GM12874 (cell line): ENCODE measurements around the gene MAGI2.

ENCODE experiments used
- CTCF ChIP-seq: IDR thresholded peaks from 2 replicates; pipeline ENCODE4 v1.5.1; 2011; ENCODE audit warnings: low read depth, mild to moderate bottlenecking, control low read depth, low read length, moderate library complexity; ENCODE audit not compliant: insufficient read depth

Gene MAGI2

GRCh38 chr7:78383096-78383880, 1070.2 kb downstream of the MAGI2 start:
- TF ChIP-seq CTCF: no peak

GRCh38 chr7:78379148-78379547, 1074.3 kb downstream of the MAGI2 start:
- TF ChIP-seq CTCF: no peak

DNA sequence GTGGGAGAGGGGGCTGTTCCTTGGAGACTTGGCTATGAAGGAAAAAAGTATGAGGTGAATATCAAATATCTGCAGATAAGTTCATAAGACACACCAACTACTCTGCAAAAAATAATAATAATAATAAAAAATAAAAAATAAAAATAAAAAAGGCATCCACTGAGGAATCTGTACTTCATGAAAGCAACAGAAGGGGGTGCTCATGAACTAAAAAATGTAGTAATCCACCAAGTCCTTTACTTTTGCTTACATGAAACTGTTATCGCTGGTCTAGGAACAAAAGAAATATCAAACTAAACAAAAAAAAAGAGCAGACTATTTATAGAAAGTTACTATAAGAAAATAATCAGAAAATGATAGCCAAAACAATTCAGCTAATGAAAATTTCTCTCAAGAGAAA, 1075.9 kb downstream of the MAGI2 start:
- no peak for TF ChIP-seq CTCF

DNA sequence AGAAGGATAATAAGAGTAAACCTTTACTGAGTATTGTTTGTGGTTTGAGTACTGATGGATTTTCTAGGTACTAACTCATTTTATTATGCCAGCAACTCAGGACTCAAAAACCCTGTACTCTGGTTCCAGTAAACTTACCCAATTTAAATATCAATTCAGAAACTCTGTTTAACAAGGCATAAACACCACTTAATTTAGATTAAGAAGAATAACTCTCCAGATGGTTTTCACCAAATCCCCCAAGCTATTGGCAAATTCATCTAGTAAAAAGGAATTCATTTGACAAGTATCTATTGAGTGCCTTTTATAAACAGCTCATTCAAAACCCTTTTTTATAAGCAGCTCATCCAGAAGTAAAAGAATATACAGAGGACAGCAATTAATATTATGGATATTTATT, 1082.5 kb downstream of the MAGI2 start:
- TF ChIP-seq CTCF: no peak

DNA sequence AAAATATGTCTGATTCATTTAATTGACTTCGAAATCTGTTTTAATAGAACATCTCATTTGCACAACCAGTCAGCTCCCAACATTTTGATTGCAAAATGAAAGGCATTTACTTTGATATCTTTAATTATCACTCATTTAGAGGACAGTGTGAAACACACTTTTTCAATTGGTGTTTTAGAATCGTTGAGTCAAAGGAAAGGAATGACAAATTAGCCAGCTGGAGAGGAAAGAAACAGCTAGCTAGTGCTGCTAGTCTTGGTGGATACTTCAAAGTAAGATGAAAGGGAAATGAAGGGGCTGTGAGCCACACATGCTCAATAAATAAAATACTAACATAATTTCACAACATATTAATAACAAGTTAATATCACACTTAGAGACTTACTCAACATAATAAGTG, 1084.7 kb downstream of the MAGI2 start:
- TF ChIP-seq CTCF: no peak

GRCh38 chr7:78367280-78367773, 1086.1 kb downstream of the MAGI2 start:
- no peak for TF ChIP-seq CTCF

DNA sequence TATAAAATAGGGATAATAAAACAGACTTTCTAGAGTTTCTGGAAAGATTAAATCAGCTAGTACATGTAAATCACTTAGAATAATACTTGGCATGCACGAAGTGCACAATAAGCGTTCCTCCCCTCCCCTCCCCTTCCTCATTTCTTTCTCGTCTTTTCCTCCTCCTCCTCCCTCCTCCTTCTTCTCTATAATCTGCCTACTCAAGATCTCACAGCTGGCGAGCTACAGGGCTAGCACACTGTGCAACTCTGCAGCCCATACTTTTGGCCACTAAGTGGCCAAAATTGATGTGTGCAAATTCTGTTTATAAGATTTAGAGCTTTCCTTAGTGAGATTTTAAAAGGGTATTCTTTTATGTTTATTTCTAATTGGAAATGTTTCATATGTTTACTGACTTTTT, 1089.6 kb downstream of the MAGI2 start:
- TF ChIP-seq CTCF: no peak
